Measurements from ENCODE around the gene ZSCAN10. TPM values are rescaled to one million over a fixed set of nuclear protein-coding genes. Genes with fewer than 3 reads are reported as not detected.

The ZSCAN10 gene
- total and polyA plus RNA-seq, 2 donors (not counting 3 experiments of a cell fraction or from before 2014, with no cell fraction given), result not detected

- intact Hi-C loops (cut with micrococcal nuclease) (no loop called here), dilution Hi-C loops (cut with MboI; ENCODE audit: extremely low pct_ligation_motif_present, low sequenced_read_pairs) (no loop called here)
- TF ChIP-seq POLR2A (IDR thresholded peaks at IDR 0.05; ENCODE audit: low read depth, low read length) (no peak), MAX (IDR thresholded peaks at IDR 0.05; ENCODE audit: insufficient read depth, insufficient read length) (no peak)
- no TSS peak for BruUV-seq (replicated peaks)
- H3K9me1 ChIP-seq (replicated peaks; ENCODE audit: control insufficient read depth, extremely low read depth, insufficient read depth, low read length), result no peaks in the 10 kb centered on the region
- H3K4me3 ChIP-seq (replicated peaks in 1 of 3; ENCODE audit: insufficient read depth in 1 of 3, low read depth in 1 of 3, low read length in 3 of 3), result no peak overlapping the region
- H3K9me3 ChIP-seq (replicated peaks; ENCODE audit: control insufficient read depth, insufficient read depth, low read length), result no peaks in the 10 kb centered on the region
- H4K20me1 ChIP-seq (replicated peaks; ENCODE audit: control insufficient read depth, extremely low read depth, insufficient read depth, low read length), result no peaks in the 10 kb centered on the region
- FAIRE-seq (no peak), DNase-seq (ENCODE audit: low read depth, low spot score) (no peak)
- no peak overlapping the region for H3K9ac ChIP-seq (replicated peaks; ENCODE audit: extremely low read depth, insufficient read depth, low read length)
- H3K36me3 ChIP-seq (ENCODE audit: control insufficient read depth in 2 of 2, extremely low read depth in 1 of 2, insufficient read depth in 2 of 2, low read length in 2 of 2), result no peaks in the 10 kb centered on the region
- no peak overlapping the region for H2AFZ ChIP-seq (ENCODE audit: low read depth, low read length)
- peaks cover 19% of the 10 kb centered on the region for H3K4me1 ChIP-seq (ENCODE audit: control insufficient read depth, extremely low read depth, insufficient read depth, low read length)
- POLR2A ChIA-PET, result interaction anchor here (2.1 kb wide), 1 partner anchor 70 kb away, joined by 5 read pairs; no protein-coding TSS in a partner anchor
- CTCF ChIA-PET, result interaction anchor here (0.9 to 2.6 kb wide), 8 partner anchors 23 to 74 kb away, joined by 3 to 113 read pairs (median 14); partner anchors contain the start of genes ZNF205 and ZNF213
- no peak overlapping the region for H3K4me2 ChIP-seq (ENCODE audit: insufficient read depth, low read length)
- no peak overlapping the region for H3K27ac ChIP-seq (ENCODE audit: insufficient read depth, low read depth, low read length)
- H3K79me2 ChIP-seq (ENCODE audit: control insufficient read depth, insufficient read depth, low read length), result no peaks in the 10 kb centered on the region
- H3K27me3 ChIP-seq (ENCODE audit: control insufficient read depth in 2 of 2, insufficient read depth in 2 of 2, low read length in 2 of 2), result no peaks in the 10 kb centered on the region
Observed at GRCh38 chr16:3060339-3061127, 38.6 kb downstream of the ZSCAN10 start.

- DNase-seq (ENCODE audit: low read depth, low spot score) (no peak), FAIRE-seq (no peak)
- POLR2A ChIA-PET, result interaction anchor here (2.1 kb wide), 1 partner anchor 70 kb away, joined by 5 read pairs; no protein-coding TSS in a partner anchor
- intact Hi-C loops (cut with micrococcal nuclease), result loop anchor here (1.0 to 2.0 kb wide), 7 partner anchors 28 to 70 kb away; no protein-coding TSS in a partner anchor
- Histone ChIP-seq H3K4me2 (ENCODE audit: insufficient read depth, low read length) (peak overlapping the region; percentile 15), H3K9me1 (replicated peaks; ENCODE audit: control insufficient read depth, extremely low read depth, insufficient read depth, low read length) (no peaks in the 10 kb centered on the region), H3K4me1 (ENCODE audit: control insufficient read depth, extremely low read depth, insufficient read depth, low read length) (peaks cover 11% of the 10 kb centered on the region), H4K20me1 (replicated peaks; ENCODE audit: control insufficient read depth, extremely low read depth, insufficient read depth, low read length) (no peaks in the 10 kb centered on the region), H2AFZ (ENCODE audit: low read depth, low read length) (peak overlapping the region; percentile 48), H3K9me3 (replicated peaks; ENCODE audit: control insufficient read depth, insufficient read depth, low read length) (no peaks in the 10 kb centered on the region), H3K4me3 (replicated peaks in 1 of 3; ENCODE audit: insufficient read depth in 1 of 3, low read depth in 1 of 3, low read length in 3 of 3) (no peak overlapping the region), H3K27me3 (ENCODE audit: control insufficient read depth in 2 of 2, insufficient read depth in 2 of 2, low read length in 2 of 2) (no peaks in the 10 kb centered on the region), H3K9ac (replicated peaks; ENCODE audit: extremely low read depth, insufficient read depth, low read length) (peak overlapping the region; percentile 42), H3K27ac (ENCODE audit: insufficient read depth, low read depth, low read length) (peak overlapping the region; percentile 58), H3K79me2 (ENCODE audit: control insufficient read depth, insufficient read depth, low read length) (no peaks in the 10 kb centered on the region), H3K36me3 (ENCODE audit: control insufficient read depth in 2 of 2, extremely low read depth in 1 of 2, insufficient read depth in 2 of 2, low read length in 2 of 2) (no peaks in the 10 kb centered on the region)
- no peak for TF ChIP-seq POLR2A (IDR thresholded peaks at IDR 0.05; ENCODE audit: low read depth, low read length)
- TF ChIP-seq EZH2 (IDR thresholded peaks at IDR 0.05; ENCODE audit: borderline replicate concordance, low read depth, low read length, severe bottlenecking), result no peak
- TF ChIP-seq MYC (IDR thresholded peaks at IDR 0.05; ENCODE audit: low read depth, low read length), result no peak
- TF ChIP-seq MAX (IDR thresholded peaks at IDR 0.05; ENCODE audit: insufficient read depth, insufficient read length), result no peak
- no peak for TF ChIP-seq GATA2 (IDR thresholded peaks at IDR 0.05; ENCODE audit: insufficient read depth, insufficient read length, low read depth, low read length)
- BruUV-seq (replicated peaks), result TSS peak; percentile 54
- dilution Hi-C loops (cut with MboI; ENCODE audit: extremely low pct_ligation_motif_present, low sequenced_read_pairs), result no loop called here
- CTCF ChIA-PET, result interaction anchor here (0.7 to 2.9 kb wide), 31 partner anchors 16 to 112 kb away, joined by 3 to 113 read pairs (median 7); partner anchors contain the start of genes TNFRSF12A, ZNF205, ZNF213 and ZSCAN10
Observed at GRCh38 chr16:3059723-3060242, 39.3 kb downstream of the ZSCAN10 start.
